ENCODE results near the gene TMC1. TPM values are rescaled to one million over a fixed set of nuclear protein-coding genes. Genes with fewer than 3 reads are reported as not detected.

TMC1 gene
- total and polyA plus RNA-seq, 9 donors: 0.12 to 1.4 (median 0.48) TPM

GRCh38 chr9:72590824-72591223, 69.4 kb downstream of the TMC1 start:
- intact Hi-C loops (cut with DNase I): loop anchor here (5.0 kb wide), 4 partner anchors 224 to 309 kb away; partner anchors contain the start of gene ZFAND5 (in 1 of the 4)
- TF ChIP-seq EP300 (IDR thresholded peaks at IDR 0.05) (no peak), POLR2A (IDR thresholded peaks at IDR 0.05) (no peak), CTCF (IDR thresholded peaks at IDR 0.05) (no peak)
- H3K4me3 ChIP-seq: no peak overlapping the region
- H3K27ac ChIP-seq: no peak overlapping the region
- H3K4me1 ChIP-seq (ENCODE audit: insufficient read depth): no peaks in the 10 kb centered on the region
- WGBS, 3 donors: 92 to 95% (median 95%) methylated on average over 3 of the region's 3 CpGs
- no peaks in the 10 kb centered on the region for H3K36me3 ChIP-seq
- no peaks in the 10 kb centered on the region for H3K9me3 ChIP-seq
- DNase-seq: no peak
- H3K27me3 ChIP-seq: no peaks in the 10 kb centered on the region

GRCh38 chr9:72592502-72593403, 71.3 kb downstream of the TMC1 start:
- Histone ChIP-seq H3K4me3 (no peak overlapping the region), H3K9me3 (no peaks in the 10 kb centered on the region), H3K27ac (no peak overlapping the region), H3K27me3 (no peaks in the 10 kb centered on the region), H3K36me3 (no peaks in the 10 kb centered on the region), H3K4me1 (ENCODE audit: insufficient read depth) (no peaks in the 10 kb centered on the region)
- 52 to 53% (median 52%) methylated on average over 5 of the region's 5 CpGs for WGBS, 3 donors
- peak in 1 of 5 donors; percentile 58 for DNase-seq
- intact Hi-C loops (cut with DNase I): loop anchor here (5.0 kb wide), 4 partner anchors 225 to 310 kb away; partner anchors contain the start of gene ZFAND5 (in 1 of the 4)
- TF ChIP-seq POLR2A (IDR thresholded peaks at IDR 0.05): no peak
- peak; percentile 74 to 93 (median 91) for TF ChIP-seq CTCF (IDR thresholded peaks at IDR 0.05)
- TF ChIP-seq EP300 (IDR thresholded peaks at IDR 0.05): no peak

- H3K9me3 ChIP-seq: no peaks in the 10 kb centered on the region
- 83 to 90% (median 85%) methylated on average over 6 of the region's 6 CpGs for WGBS, 3 donors
- H3K27ac ChIP-seq: no peak overlapping the region
- no peak for DNase-seq
- H3K4me1 ChIP-seq (ENCODE audit: insufficient read depth): no peaks in the 10 kb centered on the region
- intact Hi-C loops (cut with DNase I): no loop called here
- H3K36me3 ChIP-seq: no peaks in the 10 kb centered on the region
- no peak overlapping the region for H3K4me3 ChIP-seq
- no peaks in the 10 kb centered on the region for H3K27me3 ChIP-seq
- TF ChIP-seq POLR2A (IDR thresholded peaks at IDR 0.05): no peak
- no peak for TF ChIP-seq CTCF (IDR thresholded peaks at IDR 0.05)
- no peak for TF ChIP-seq EP300 (IDR thresholded peaks at IDR 0.05)
Observed at GRCh38 chr9:72596451-72597180, 75.2 kb downstream of the TMC1 start.

- intact Hi-C loops (cut with DNase I): no loop called here
- Histone ChIP-seq H3K9me3 (no peaks in the 10 kb centered on the region), H3K4me3 (no peak overlapping the region), H3K27ac (no peak overlapping the region), H3K27me3 (no peaks in the 10 kb centered on the region), H3K4me1 (ENCODE audit: insufficient read depth) (no peaks in the 10 kb centered on the region), H3K36me3 (no peaks in the 10 kb centered on the region)
- TF ChIP-seq CTCF (IDR thresholded peaks at IDR 0.05): no peak
- TF ChIP-seq EP300 (IDR thresholded peaks at IDR 0.05): no peak
- no peak for TF ChIP-seq POLR2A (IDR thresholded peaks at IDR 0.05)
- WGBS, 3 donors: 94 to 96% (median 95%) methylated on average over 8 of the region's 8 CpGs
- no peak for DNase-seq
Observed at GRCh38 chr9:72597181-72597517, 75.7 kb downstream of the TMC1 start.

Measured in ovary (tissue), 9 donors.